ENCODE data around the gene PDIA4.

PDIA4 gene

GRCh38 chr7:148964483-148965267 is 63.6 kb downstream of the PDIA4 start:
- DNase-seq (ENCODE audit: low spot score) = no peak

DNA sequence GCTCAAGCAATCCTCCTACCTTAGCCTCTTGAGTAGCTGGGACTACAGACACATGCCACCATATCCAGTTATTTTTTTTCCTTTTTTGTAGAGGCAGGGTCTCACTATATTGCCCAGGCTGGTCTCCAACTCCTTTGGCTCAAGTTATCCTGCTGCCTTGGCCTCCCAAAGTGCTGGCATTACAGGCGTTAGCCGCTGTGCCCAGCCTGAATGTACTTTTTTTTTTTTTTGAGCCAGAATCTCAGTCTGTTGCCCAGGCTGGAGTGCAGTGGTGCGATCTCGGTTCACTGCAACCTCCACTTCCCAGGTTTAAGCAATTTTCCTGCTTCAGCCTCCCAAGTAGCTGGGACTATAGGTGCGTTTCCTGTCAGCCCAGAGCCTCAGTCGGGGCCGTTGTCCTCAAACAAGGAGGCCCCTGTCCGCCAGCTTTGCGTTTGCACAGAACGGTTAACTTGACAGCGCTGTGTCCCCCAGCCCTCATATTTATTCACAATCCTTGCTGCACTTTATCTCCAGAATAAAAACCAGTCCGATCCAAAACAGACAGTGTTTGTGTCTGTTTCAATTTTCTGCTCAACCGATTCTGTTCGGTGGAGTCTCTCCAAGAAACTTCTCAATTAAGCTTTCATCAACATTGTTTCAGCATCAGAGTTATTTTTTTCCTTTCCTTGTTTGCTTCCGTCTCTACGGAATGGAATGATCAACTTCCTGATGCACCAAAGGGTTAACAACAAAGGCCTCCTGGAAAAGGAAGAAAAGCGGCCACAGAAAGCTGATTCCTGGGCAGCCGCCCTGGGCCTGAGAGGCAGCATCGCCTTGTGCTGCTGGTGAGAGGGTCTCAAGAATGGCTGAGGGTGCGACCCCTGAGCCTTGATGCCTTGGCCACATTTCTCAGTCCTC is 64.5 kb downstream of the PDIA4 start:
- DNase-seq (ENCODE audit: low spot score) = no peak

DNA sequence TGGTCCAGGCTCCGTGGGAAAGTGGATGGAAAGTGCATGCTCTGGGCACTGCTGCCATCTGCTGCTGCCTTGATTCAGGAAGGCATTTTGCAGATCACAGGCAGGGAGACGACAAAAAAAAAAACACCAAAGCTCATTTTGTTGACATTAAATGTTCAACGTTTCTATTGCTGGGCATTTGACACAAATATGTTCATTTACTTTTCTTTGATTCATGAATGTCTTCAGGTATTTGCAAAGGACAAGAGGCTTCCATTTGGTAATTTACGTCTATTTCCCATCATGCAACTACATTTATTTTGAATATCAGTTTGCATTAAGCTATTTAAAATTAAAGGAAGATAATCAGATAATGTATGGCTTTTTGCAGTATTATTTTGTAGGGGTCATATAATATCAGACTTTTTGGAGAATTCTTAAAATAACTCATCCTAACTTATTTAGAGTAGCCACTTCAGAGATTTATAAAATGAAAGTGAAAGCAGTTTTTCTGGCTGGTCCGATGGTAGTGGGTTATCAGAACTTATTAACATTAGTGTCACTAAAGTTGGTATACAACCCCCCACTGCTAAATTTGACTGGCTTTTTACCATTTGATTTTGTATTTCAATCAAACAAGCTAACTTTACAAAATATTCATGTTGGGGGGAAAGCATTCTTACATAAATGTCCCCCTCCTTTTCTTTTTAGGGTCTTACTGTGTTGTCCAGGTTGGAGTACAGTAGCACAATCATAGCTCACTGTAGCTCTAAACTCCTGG is 65.3 kb downstream of the PDIA4 start:
- peak; percentile 74 for DNase-seq (ENCODE audit: low spot score)

DNA sequence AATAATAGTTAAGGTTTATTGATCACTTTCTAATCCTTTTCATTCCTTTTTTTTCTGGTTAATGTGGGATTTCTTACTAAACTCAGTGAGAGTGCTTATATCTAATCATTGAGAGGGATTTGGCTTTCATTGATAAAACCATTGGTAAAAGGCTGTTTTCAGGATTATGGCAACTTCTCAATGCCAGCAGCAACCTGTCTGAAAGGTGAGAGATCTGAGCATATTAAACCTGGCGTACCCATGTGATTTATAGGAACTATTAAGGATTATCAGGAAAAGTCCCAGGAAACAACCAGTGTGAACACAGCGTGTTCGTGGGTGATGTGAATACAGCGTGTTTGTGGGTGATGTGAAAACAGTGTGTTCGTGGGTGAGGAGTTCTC is 65.9 kb downstream of the PDIA4 start:
- no peak for DNase-seq (ENCODE audit: low spot score)

- DNase-seq (ENCODE audit: low spot score) = no peak
Observed at GRCh38 chr7:148959726-148960125, 68.6 kb downstream of the PDIA4 start.

DNA sequence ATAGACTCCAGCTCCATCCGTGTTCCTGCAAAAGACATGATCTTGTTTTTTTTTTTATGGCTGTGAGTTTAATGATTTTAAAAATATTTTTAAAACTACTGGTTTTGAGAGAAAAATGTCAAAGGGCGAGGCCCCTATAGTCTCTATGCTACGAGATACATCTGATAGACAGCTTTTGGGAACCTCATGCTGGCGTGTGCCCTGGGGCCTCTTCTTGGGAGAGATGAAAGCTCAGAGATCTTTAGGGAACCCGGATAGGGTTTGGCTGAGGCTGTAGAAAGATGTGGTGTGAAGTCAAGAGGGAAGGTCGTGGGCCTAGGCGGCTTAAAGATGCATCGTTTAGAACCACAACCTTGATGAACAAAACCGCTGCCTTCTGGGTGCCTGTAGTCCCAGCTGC is 70.2 kb downstream of the PDIA4 start:
- no peak for DNase-seq (ENCODE audit: low spot score)

GRCh38 chr7:148954766-148955165 is 73.5 kb downstream of the PDIA4 start:
- DNase-seq (ENCODE audit: low spot score) = no peak

DNA sequence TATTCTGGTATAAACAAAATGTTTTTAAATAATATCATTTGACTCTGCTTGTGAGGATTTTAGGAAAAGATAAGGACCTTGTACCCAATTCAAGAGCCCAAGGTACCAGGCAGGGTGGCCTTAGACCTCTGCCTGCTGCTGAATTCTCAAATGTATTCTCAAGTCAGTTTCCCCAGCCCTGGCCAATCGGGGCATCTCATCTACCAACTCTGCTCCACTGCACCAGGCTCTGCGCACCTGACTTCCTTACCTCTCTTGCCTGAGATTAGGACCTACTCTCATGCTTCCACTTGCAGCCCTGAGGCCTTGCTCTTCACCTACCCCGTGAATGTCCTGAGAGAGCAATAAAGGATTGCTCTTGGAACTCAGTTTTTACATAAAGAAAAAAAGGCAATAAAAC is 74.6 kb downstream of the PDIA4 start:
- no peak for DNase-seq (ENCODE audit: low spot score)
